Smooth muscle cell (in vitro differentiated cells): ENCODE data around the gene DONSON. TPM values are rescaled to one million over a fixed set of nuclear protein-coding genes. Genes with fewer than 3 reads are reported as not detected.
A peak's percentile ranks its signal among the peaks of the same experiment; 100 is the strongest.

Experiments
- DNase-seq: peaks from one replicate; lab custom pipeline; 2025; ENCODE audit not compliant: unreplicated experiment; lab: John Stamatoyannopoulos, UW
- H2AFZ ChIP-seq: fragments of 200-600 bp; sonication (generic); 2 replicates; pipeline ENCODE4 v1.6.0; 2016; ENCODE audit warnings: antibody characterized with exemption, low read depth, mild to moderate bottlenecking
- H3F3A ChIP-seq: fragments of 200-600 bp; sonication (generic); 2 replicates; pipeline ENCODE4 v1.6.0; 2017; ENCODE audit warnings: antibody characterized with exemption, low read depth
- H3K27ac ChIP-seq: fragments of 200-600 bp; sonication (generic); 2 replicates; pipeline ENCODE4 v1.5.1; 2016; ENCODE audit warnings: low read depth, mild to moderate bottlenecking
- H3K27me3 ChIP-seq: fragments of 200-600 bp; sonication (generic); 2 replicates; pipeline ENCODE4 v1.6.1; 2016; ENCODE audit warnings: low read depth, mild to moderate bottlenecking
- H3K36me3 ChIP-seq: fragments of 200-600 bp; sonication (generic); 2 replicates; pipeline ENCODE4 v1.5.1; 2016; ENCODE audit warnings: low read depth
- H3K4me1 ChIP-seq: fragments of 200-600 bp; sonication (generic); 2 replicates; pipeline ENCODE4 v1.5.1; 2016; ENCODE audit warnings: low read depth
- H3K4me2 ChIP-seq: fragments of 200-600 bp; sonication (generic); 2 replicates; pipeline ENCODE4 v1.6.0; 2016; ENCODE audit warnings: mild to moderate bottlenecking
- H3K4me3 ChIP-seq: fragments of 200-600 bp; sonication (generic); 2 replicates; pipeline ENCODE4 v1.5.1; 2016; ENCODE audit warnings: mild to moderate bottlenecking
- H3K79me2 ChIP-seq: fragments of 200-600 bp; sonication (generic); 2 replicates; pipeline ENCODE4 v1.6.0; 2016; ENCODE audit warnings: low read depth, mild to moderate bottlenecking
- H3K9ac ChIP-seq: fragments of 200-600 bp; sonication (generic); 2 replicates; pipeline ENCODE4 v1.6.0; 2016; ENCODE audit warnings: low read depth
- H3K9me3 ChIP-seq: fragments of 200-600 bp; sonication (generic); replicated peaks from 2 replicates; pipeline ENCODE4 v1.5.1; 2016; ENCODE audit warnings: low read depth
- H4K20me1 ChIP-seq: fragments of 200-600 bp; sonication (generic); 2 replicates; pipeline ENCODE4 v1.6.0; 2016; ENCODE audit warnings: low read depth
- WGBS: methylation state at CpG from one replicate; pipeline ENCODE4 v1.1.7; 2016; ENCODE audit warnings: low lambda C conversion rate; 5-methylcytosine and 5-hydroxymethylcytosine counted together
- polyA plus RNA-seq: library from polyadenylated mRNA; unstranded; fragments of >200 nt; fragmentation: Nextera tagmentation; extraction: Ambion mirVana; gene quantifications from 2 replicates; pipeline ENCODE4 v1.2.1, GENCODE V29; 2016
- total RNA-seq: library from RNA; depleted of rRNA; stranded (reverse); fragments of >200 nt; gene quantifications from 2 replicates; pipeline ENCODE4 v1.2.3, GENCODE V29; 2014
- TF ChIP-seq, protein P1 (sequence below): fragments of 200-600 bp; sonication (generic); IDR thresholded peaks from 2 replicates; pipeline ENCODE4 v1.5.1; 2017; ENCODE audit warnings: borderline replicate concordance, mild to moderate bottlenecking, antibody characterized with exemption; ENCODE audit not compliant: insufficient read depth, poor library complexity, severe bottlenecking

The DONSON gene
- total and polyA plus RNA-seq, 2 experiments from 2014 or later, result 38.0 to 41.7 TPM

DNA sequence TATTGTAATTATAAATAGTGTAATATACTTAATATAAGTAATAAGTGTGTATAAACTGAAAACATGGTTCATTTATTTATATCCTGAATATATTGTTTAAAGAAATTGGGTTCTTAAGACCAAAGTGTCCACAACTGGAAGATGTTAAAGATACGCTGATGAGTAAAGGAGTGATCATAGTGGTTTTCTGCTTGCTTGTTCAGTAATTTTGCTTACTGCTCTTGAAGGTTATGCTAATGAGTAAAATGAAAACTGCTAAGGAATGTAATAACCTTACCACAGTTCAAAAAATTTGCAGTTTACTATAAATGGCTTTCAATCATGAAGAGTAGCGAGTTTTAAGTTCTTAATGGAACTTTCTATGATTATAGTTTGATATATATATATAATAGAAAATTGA, 22.0 kb downstream of the DONSON start:
- Histone ChIP-seq H3K4me2 (no peak overlapping the region), H3F3A (peaks cover 42% of the 10 kb centered on the region), H3K27ac (peak overlapping the region; percentile 23), H4K20me1 (peaks cover 95% of the 10 kb centered on the region), H3K4me1 (no peaks in the 10 kb centered on the region), H3K36me3 (peaks cover 19% of the 10 kb centered on the region), H2AFZ (no peak overlapping the region), H3K27me3 (no peaks in the 10 kb centered on the region), H3K4me3 (no peak overlapping the region), H3K79me2 (peaks cover 73% of the 10 kb centered on the region), H3K9ac (no peak overlapping the region), H3K9me3 (no peaks in the 10 kb centered on the region)
- TF ChIP-seq, protein P1, sequence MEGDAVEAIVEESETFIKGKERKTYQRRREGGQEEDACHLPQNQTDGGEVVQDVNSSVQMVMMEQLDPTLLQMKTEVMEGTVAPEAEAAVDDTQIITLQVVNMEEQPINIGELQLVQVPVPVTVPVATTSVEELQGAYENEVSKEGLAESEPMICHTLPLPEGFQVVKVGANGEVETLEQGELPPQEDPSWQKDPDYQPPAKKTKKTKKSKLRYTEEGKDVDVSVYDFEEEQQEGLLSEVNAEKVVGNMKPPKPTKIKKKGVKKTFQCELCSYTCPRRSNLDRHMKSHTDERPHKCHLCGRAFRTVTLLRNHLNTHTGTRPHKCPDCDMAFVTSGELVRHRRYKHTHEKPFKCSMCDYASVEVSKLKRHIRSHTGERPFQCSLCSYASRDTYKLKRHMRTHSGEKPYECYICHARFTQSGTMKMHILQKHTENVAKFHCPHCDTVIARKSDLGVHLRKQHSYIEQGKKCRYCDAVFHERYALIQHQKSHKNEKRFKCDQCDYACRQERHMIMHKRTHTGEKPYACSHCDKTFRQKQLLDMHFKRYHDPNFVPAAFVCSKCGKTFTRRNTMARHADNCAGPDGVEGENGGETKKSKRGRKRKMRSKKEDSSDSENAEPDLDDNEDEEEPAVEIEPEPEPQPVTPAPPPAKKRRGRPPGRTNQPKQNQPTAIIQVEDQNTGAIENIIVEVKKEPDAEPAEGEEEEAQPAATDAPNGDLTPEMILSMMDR, result no peak
- WGBS, result 94% methylated on average over 2 of the region's 2 CpGs
- no peak for DNase-seq

DNA sequence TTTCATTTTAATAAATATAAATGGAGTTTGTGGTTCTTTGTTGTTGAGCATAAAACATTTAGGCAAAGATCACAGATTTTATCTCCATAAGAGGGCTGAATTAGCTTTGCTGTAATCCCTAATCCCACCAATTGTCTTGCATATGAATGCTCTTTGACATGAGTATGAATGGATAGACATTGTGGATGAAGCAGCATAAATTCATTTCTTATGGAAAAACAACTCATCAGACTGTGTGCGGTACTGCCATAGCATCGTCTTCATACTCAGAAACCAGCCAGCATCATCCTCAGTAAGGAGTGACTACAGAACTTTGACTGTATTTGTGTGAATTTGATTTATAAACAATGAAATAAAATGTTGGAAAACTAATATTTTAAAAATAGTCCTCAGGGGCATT, 26.1 kb downstream of the DONSON start:
- Histone ChIP-seq H3K27ac (no peak overlapping the region), H3K9ac (no peak overlapping the region), H3K27me3 (no peaks in the 10 kb centered on the region), H3K79me2 (peaks cover 93% of the 10 kb centered on the region), H2AFZ (no peak overlapping the region), H3K4me1 (no peaks in the 10 kb centered on the region), H4K20me1 (peaks cover 97% of the 10 kb centered on the region), H3K36me3 (peaks cover 40% of the 10 kb centered on the region), H3K4me3 (no peak overlapping the region), H3K9me3 (no peaks in the 10 kb centered on the region), H3F3A (peaks cover 33% of the 10 kb centered on the region), H3K4me2 (no peak overlapping the region)
- DNase-seq, result no peak
- WGBS, result 91% methylated on average over 2 of the region's 2 CpGs
- TF ChIP-seq, protein P1, result no peak

DNA sequence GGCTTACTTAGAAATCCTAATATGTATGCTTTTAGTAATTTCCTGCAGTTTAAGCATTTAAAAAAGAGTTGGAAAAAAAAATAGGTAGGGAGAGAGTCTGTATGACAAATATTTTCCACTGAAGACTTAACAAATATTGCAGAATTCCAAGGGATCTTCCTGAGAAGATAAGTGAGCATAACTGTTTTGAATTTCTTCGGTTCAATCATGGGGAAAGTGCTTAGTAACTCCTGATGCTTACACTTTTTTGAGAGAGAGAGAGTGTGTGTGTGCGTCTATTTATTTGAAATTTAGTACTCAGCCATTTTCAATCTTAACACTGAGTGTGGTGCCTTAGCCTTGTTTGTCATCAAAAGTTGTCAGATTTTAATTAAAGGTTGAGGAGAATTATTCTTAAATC, 27.1 kb downstream of the DONSON start:
- Histone ChIP-seq H3K4me3 (no peak overlapping the region), H3K27me3 (no peaks in the 10 kb centered on the region), H3K27ac (peak overlapping the region; percentile 40), H3K4me2 (no peak overlapping the region), H3K9me3 (no peaks in the 10 kb centered on the region), H3K9ac (no peak overlapping the region), H4K20me1 (peaks cover 98% of the 10 kb centered on the region), H3F3A (peaks cover 33% of the 10 kb centered on the region), H3K4me1 (no peaks in the 10 kb centered on the region), H3K79me2 (peaks cover 98% of the 10 kb centered on the region), H3K36me3 (peaks cover 42% of the 10 kb centered on the region), H2AFZ (no peak overlapping the region)
- 63% methylated on average over 2 of the region's 2 CpGs for WGBS
- no peak for DNase-seq
- TF ChIP-seq, protein P1, result no peak

DNA sequence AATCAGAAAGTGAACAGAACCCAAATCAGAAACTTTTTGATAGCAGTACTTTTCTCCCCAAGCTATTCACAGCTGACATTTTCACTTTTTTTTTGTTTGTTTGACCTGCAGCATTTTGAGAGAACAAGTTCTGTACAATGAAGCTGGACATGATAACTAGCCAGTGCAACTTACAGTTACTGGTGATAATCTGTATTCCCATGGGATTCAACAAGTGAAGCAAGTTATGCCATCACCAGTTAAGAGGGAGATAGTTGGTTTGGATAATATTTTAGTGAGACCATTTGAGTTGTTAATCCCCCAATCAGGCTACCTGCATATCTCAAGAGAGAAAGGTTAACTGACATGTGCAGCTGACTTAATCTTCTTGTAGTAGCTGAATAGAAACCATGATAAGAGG, 27.5 kb downstream of the DONSON start:
- Histone ChIP-seq H3K36me3 (peaks cover 44% of the 10 kb centered on the region), H4K20me1 (peaks cover 99% of the 10 kb centered on the region), H3F3A (peaks cover 35% of the 10 kb centered on the region)

More for the DNA sequence above, 27.5 kb downstream of the DONSON start:
- H3K27ac ChIP-seq, result peak overlapping the region; percentile 40
- no peak overlapping the region for H3K9ac ChIP-seq
- H3K27me3 ChIP-seq, result no peaks in the 10 kb centered on the region
- TF ChIP-seq, protein P1, result no peak
- no peaks in the 10 kb centered on the region for H3K4me1 ChIP-seq
- H3K9me3 ChIP-seq, result no peaks in the 10 kb centered on the region
- peaks cover 99% of the 10 kb centered on the region for H3K79me2 ChIP-seq
- H2AFZ ChIP-seq, result no peak overlapping the region
- DNase-seq, result no peak
- no peak overlapping the region for H3K4me3 ChIP-seq
- H3K4me2 ChIP-seq, result no peak overlapping the region
